ENCODE results near the gene STX11.
"Not testable (repeated sequence)": the region's sequence is repeated elsewhere in the genome, so short reads cannot be mapped to it uniquely, and the experiment has no call there.

Gene STX11

GRCh38 chr6:144149894-144150709, at the start of gene STX11:
TSS of gene STX11 (plus strand) at chr6:144150517. CDS start at chr6:144186628, 36,111 bp downstream.
- peak; percentile 50 to 70 (median 61) for DNase-seq

GRCh38 chr6:144103026-144103563, 47.2 kb upstream of the STX11 start:
- DNase-seq = no peak

- no peak for DNase-seq
Measured at GRCh38 chr6:144104488-144104887, 45.8 kb upstream of the STX11 start.

GRCh38 chr6:144104898-144105487, 45.3 kb upstream of the STX11 start:
- peak in 1 of 4 experiments; percentile 2 for DNase-seq

- no peak for DNase-seq
Measured at GRCh38 chr6:144106206-144106605, 44.1 kb upstream of the STX11 start.

GRCh38 chr6:144110210-144110609, 40.1 kb upstream of the STX11 start:
- DNase-seq = no peak

GRCh38 chr6:144113366-144113765, 37.0 kb upstream of the STX11 start:
- no peak for DNase-seq

GRCh38 chr6:144115219-144115618, 35.1 kb upstream of the STX11 start:
- no peak for DNase-seq

- DNase-seq = no peak
Measured at GRCh38 chr6:144119376-144119775, 30.9 kb upstream of the STX11 start.

GRCh38 chr6:144122861-144123260, 27.5 kb upstream of the STX11 start:
- no peak for DNase-seq

GRCh38 chr6:144123421-144123820, 26.9 kb upstream of the STX11 start:
- DNase-seq = no peak

- DNase-seq = no peak
Measured at GRCh38 chr6:144123836-144124235, 26.5 kb upstream of the STX11 start.

- no peak for DNase-seq
Measured at GRCh38 chr6:144127097-144127496, 23.2 kb upstream of the STX11 start.

GRCh38 chr6:144129469-144129868, 20.8 kb upstream of the STX11 start:
- DNase-seq = no peak

- DNase-seq = no peak
Measured at GRCh38 chr6:144131248-144131709, 19.0 kb upstream of the STX11 start.

- not testable (repeated sequence) for DNase-seq
Measured at GRCh38 chr6:144132167-144132690, 18.1 kb upstream of the STX11 start.

- no peak for DNase-seq
Measured at GRCh38 chr6:144133225-144133821, 17.0 kb upstream of the STX11 start.

GRCh38 chr6:144134176-144134575, 16.1 kb upstream of the STX11 start:
- DNase-seq = no peak

GRCh38 chr6:144134737-144135136, 15.6 kb upstream of the STX11 start:
- no peak for DNase-seq

GRCh38 chr6:144138542-144138941, 11.8 kb upstream of the STX11 start:
- no peak for DNase-seq

- no peak for DNase-seq
Measured at GRCh38 chr6:144139817-144140216, 10.5 kb upstream of the STX11 start.

GRCh38 chr6:144140867-144141266, 9.4 kb upstream of the STX11 start:
- DNase-seq = no peak

- DNase-seq = no peak
Measured at GRCh38 chr6:144141470-144141869, 8.8 kb upstream of the STX11 start.
